SK-N-SH (cell line): ENCODE data around the gene SREK1IP1. TPM values are rescaled to one million over a fixed set of nuclear protein-coding genes. Genes with fewer than 3 reads are reported as not detected.
A peak's percentile ranks its signal among the peaks of the same experiment; 100 is the strongest.

Experiments
- CTCF ChIA-PET: fragments of 300-600, 350-600 bp; formaldehyde crosslinking; extraction: SDS; loops from one replicate; lab custom pipeline; 2021; lab: Yijun Ruan, JAX
- POLR2A ChIA-PET: fragments of 350-600 bp; sonication (Branson Sonifier 250); formaldehyde crosslinking; extraction: SDS; loops from one replicate; lab custom pipeline; 2020; ENCODE audit warnings: antibody characterized with exemption, inconsistent platforms; lab: Yijun Ruan, JAX
- DNase-seq: peaks from one replicate; pipeline ENCODE4 v3.0.0; 2012
- H2AFZ ChIP-seq: fragments of 200-600 bp; sonication (generic); 2 replicates; pipeline ENCODE4 v1.8.1; 2016; ENCODE audit warnings: antibody characterized with exemption, mild to moderate bottlenecking, low read depth
- H3F3A ChIP-seq: fragments of 200-600 bp; sonication (generic); replicated peaks from 2 replicates; pipeline ENCODE3; 2016; ENCODE audit warnings: antibody characterized with exemption, mild to moderate bottlenecking; ENCODE audit not compliant: insufficient read depth
- H3K27ac ChIP-seq, 2 experiments: fragments of 200-500 bp in 1 of 2; fragments of 200-600 bp in 1 of 2; sonication (Bioruptor generic) in 1 of 2; sonication (generic), shearing (Covaris generic) in 1 of 2; 2 replicates each; pipeline versions ENCODE4 v1.5.1 to v1.6.1; 2014 to 2016; ENCODE audit warnings: low read depth in 2 of 2, inconsistent platforms in 1 of 2, low read length in 1 of 2, mild to moderate bottlenecking in 1 of 2, mixed read lengths in 1 of 2
- H3K27me3 ChIP-seq: fragments of 200-600 bp; sonication (generic), shearing (Covaris generic); 2 replicates; pipeline ENCODE4 v1.6.1; 2016; ENCODE audit warnings: mixed run types; ENCODE audit not compliant: insufficient read depth
- H3K36me3 ChIP-seq, 2 experiments: fragments of 200-500 bp in 1 of 2; fragments of 200-600 bp in 1 of 2; sonication (Bioruptor generic) in 1 of 2; sonication (generic) in 1 of 2; replicated peaks in 1 of 2; 2 replicates each; pipeline versions ENCODE3 to v1.5.1; 2014 to 2016; ENCODE audit warnings: low read length in 1 of 2, mild to moderate bottlenecking in 1 of 2; ENCODE audit not compliant: insufficient read depth in 2 of 2, control insufficient read depth in 1 of 2
- H3K4me1 ChIP-seq, 2 experiments: fragments of 200-500 bp in 1 of 2; fragments of 200-600 bp in 1 of 2; sonication (Bioruptor generic) in 1 of 2; sonication (generic), shearing (Covaris generic) in 1 of 2; 2 replicates each; pipeline versions ENCODE4 v1.5.1 to v1.6.1; 2014 to 2016; ENCODE audit warnings: low read depth in 1 of 2, low read length in 1 of 2, mixed run types in 1 of 2; ENCODE audit not compliant: insufficient read depth in 2 of 2, control insufficient read depth in 1 of 2
- H3K4me2 ChIP-seq: fragments of 200-600 bp; sonication (generic), shearing (Covaris generic); 2 replicates; pipeline ENCODE4 v1.6.1; 2017; ENCODE audit warnings: mixed run types
- H3K4me3 ChIP-seq, 2 experiments: fragments of 200-500 bp in 1 of 2; fragments of 200-600 bp in 1 of 2; sonication (Bioruptor generic) in 1 of 2; sonication (generic), shearing (Covaris generic) in 1 of 2; 2 replicates each; pipeline versions ENCODE4 v1.5.1 to v1.8.1; 2014 to 2016; ENCODE audit warnings: low read depth in 2 of 2, inconsistent platforms in 1 of 2, low read length in 1 of 2, mild to moderate bottlenecking in 1 of 2, mixed read lengths in 1 of 2, moderate library complexity in 1 of 2
- H3K79me2 ChIP-seq: fragments of 200-600 bp; sonication (generic); 2 replicates; pipeline ENCODE4 v1.8.1; 2017; ENCODE audit warnings: mild to moderate bottlenecking; ENCODE audit not compliant: insufficient read depth
- H3K9ac ChIP-seq: fragments of 200-600 bp; sonication (generic); 2 replicates; pipeline ENCODE4 v1.6.1; 2017; ENCODE audit warnings: mixed run types
- H3K9me2 ChIP-seq: fragments of 200-600 bp; sonication (generic); 2 replicates; pipeline ENCODE4 v1.6.1; 2017; ENCODE audit warnings: mixed run types
- H3K9me3 ChIP-seq: fragments of 200-600 bp; sonication (generic); 2 replicates; pipeline ENCODE4 v1.6.1; 2017; ENCODE audit warnings: mixed run types, mild to moderate bottlenecking, moderate library complexity
- H4K20me1 ChIP-seq: fragments of 200-600 bp; sonication (generic); 2 replicates; pipeline ENCODE4 v1.6.1; 2017; ENCODE audit warnings: mild to moderate bottlenecking, mixed run types; ENCODE audit not compliant: insufficient read depth
- CHD2 ChIP-seq: fragments of 150-350 bp; IDR thresholded peaks from 2 replicates; pipeline ENCODE4 v1.6.1; 2018; ENCODE audit warnings: low read length; ENCODE audit not compliant: partially characterized antibody
- ELF1 ChIP-seq: IDR thresholded peaks from 2 replicates; pipeline ENCODE4 v1.4.0; 2012
- EZH2phosphoT487 ChIP-seq: fragments of 200-600 bp; sonication (generic); IDR thresholded peaks from 2 replicates; pipeline ENCODE4 v1.6.1; 2017; ENCODE audit warnings: low read depth, mixed run types, mild to moderate bottlenecking, antibody characterized with exemption, moderate library complexity, borderline replicate concordance
- GABPA ChIP-seq: IDR thresholded peaks from 2 replicates; pipeline ENCODE4 v1.4.0; 2012; ENCODE audit warnings: low read depth, mild to moderate bottlenecking
- POLR2AphosphoS5 ChIP-seq: IDR thresholded peaks from 2 replicates; pipeline ENCODE4 v1.6.1; 2012; ENCODE audit warnings: low read depth, low read length
- RAD21 ChIP-seq: IDR thresholded peaks from 2 replicates; pipeline ENCODE4 v1.6.1; 2012; ENCODE audit warnings: mild to moderate bottlenecking, low read length
- RXRA ChIP-seq: IDR thresholded peaks from 2 replicates; pipeline ENCODE4 v1.4.0; 2012; ENCODE audit warnings: low read depth, mild to moderate bottlenecking, borderline replicate concordance
- TAF1 ChIP-seq: IDR thresholded peaks from 2 replicates; pipeline ENCODE4 v1.6.1; 2012; ENCODE audit warnings: low read depth, mild to moderate bottlenecking, low read length, moderate library complexity, borderline replicate concordance
- USF1 ChIP-seq: IDR thresholded peaks from 2 replicates; pipeline ENCODE4 v1.4.0; 2012; ENCODE audit warnings: low read depth, borderline replicate concordance
- WGBS: methylation state at CpG from one replicate; pipeline ENCODE4 v1.1.6; 2017; ENCODE audit warnings: low lambda C conversion rate; 5-methylcytosine and 5-hydroxymethylcytosine counted together
- polyA plus RNA-seq, 3 experiments: library from polyadenylated mRNA; depleted of rRNA; stranded (reverse); fragments of >200 nt; gene quantifications; 2 replicates each; pipeline ENCODE4 v1.2.3, GENCODE V29; 2012
- TF ChIP-seq, protein P1 (sequence below): IDR thresholded peaks from 2 replicates; pipeline ENCODE4 v1.4.0; 2012; ENCODE audit warnings: low read depth
- TF ChIP-seq, protein P2 (sequence below): fragments of 150-350 bp; IDR thresholded peaks from 2 replicates; pipeline ENCODE4 v1.6.1; 2016; ENCODE audit warnings: mild to moderate bottlenecking, low read depth, low read length

SREK1IP1 gene
- polyA plus RNA-seq, 1 of the 3 experiments (the other 2 are of a cell fraction): 1.2 TPM

- Histone ChIP-seq H3K9me3 (peaks cover 7% of the 10 kb centered on the region; the same call in 1 of the 2 replicates), H3K4me1 (no peaks in the 10 kb centered on the region; a peak in 1 of 4 replicates), H2AFZ (peak within 1 kb of the TSS; percentile 46; the same call in 1 of the 2 replicates), H4K20me1 (no peaks in the 10 kb centered on the region), H3K27me3 (peaks cover 55% of the 10 kb centered on the region), H3F3A (no peaks in the 10 kb centered on the region), H3K4me3 (peak within 1 kb of the TSS; percentile 27 to 44; a peak in 3 of 4 replicates), H3K27ac (no peak within 1 kb of the TSS), H3K9ac (no peak within 1 kb of the TSS), H3K4me2 (peak within 1 kb of the TSS; percentile 77), H3K79me2 (no peaks in the 10 kb centered on the region), H3K9me2 (no peaks in the 10 kb centered on the region), H3K36me3 (no peaks in the 10 kb centered on the region)
- peak; percentile 55 for DNase-seq
- ChIA-PET POLR2A (no interaction called here), CTCF (interaction anchor here (0.8 to 1.7 kb wide), 2 partner anchors 78 to 79 kb away, joined by 4 read pairs; no protein-coding TSS in a partner anchor)
- no peak for TF ChIP-seq POLR2AphosphoS5
- no peak for TF ChIP-seq GABPA
- no peak for TF ChIP-seq RXRA
- no peak for TF ChIP-seq EZH2phosphoT487
- 7% methylated on average over 20 of the region's 71 CpGs for WGBS
These were observed 77.9 kb downstream of the SREK1IP1 start, which contains the start of gene SHISAL2B for GRCh38 chr5:64690417-64691151. Gene SHISAL2B, plus strand, starts transcription at chr5:64690503. Its CDS starts 121 bp downstream, at chr5:64690624.

DNA sequence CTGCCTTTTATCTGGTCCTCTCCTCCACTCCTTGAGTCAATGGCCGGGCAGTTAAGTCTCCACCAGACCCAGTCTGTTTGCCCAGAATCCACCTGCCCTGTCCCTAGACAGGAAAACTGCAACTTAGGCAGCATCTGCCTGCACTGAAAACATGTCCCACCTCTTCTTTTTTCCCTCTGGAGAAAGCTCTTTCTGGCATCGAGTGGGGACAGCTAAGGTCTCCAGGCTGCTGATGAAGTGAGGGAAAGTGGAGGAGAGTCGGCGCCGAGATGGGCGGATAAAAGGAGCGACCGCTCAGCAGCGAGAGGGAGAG lies 78.4 kb downstream of the SREK1IP1 start:
- DNase-seq: no peak
- WGBS: 5% methylated on average over 9 of the region's 9 CpGs
- H3K27me3 ChIP-seq: peaks cover 60% of the 10 kb centered on the region
- no peak overlapping the region for H3K27ac ChIP-seq
- ChIA-PET CTCF (interaction anchor here (1.7 kb wide), 1 partner anchor 78 kb away, joined by 4 read pairs; no protein-coding TSS in a partner anchor), POLR2A (no interaction called here)
- peak overlapping the region; percentile 77; the same call in 1 of the 2 replicates for H3K4me2 ChIP-seq
- 0 out of 2 replicates have a peak, but pooled peaks cover 4% of the 10 kb centered on the region for H3K9me3 ChIP-seq
- no peak overlapping the region for H3K9ac ChIP-seq
- no peaks in the 10 kb centered on the region for H3K9me2 ChIP-seq
- no peaks in the 10 kb centered on the region for H3F3A ChIP-seq
- no peaks in the 10 kb centered on the region for H3K36me3 ChIP-seq
- TF ChIP-seq RAD21 (no peak), ELF1 (no peak), TAF1 (no peak), USF1 (no peak), CHD2 (no peak)
- TF ChIP-seq, protein P1, sequence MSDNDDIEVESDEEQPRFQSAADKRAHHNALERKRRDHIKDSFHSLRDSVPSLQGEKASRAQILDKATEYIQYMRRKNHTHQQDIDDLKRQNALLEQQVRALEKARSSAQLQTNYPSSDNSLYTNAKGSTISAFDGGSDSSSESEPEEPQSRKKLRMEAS: no peak
- TF ChIP-seq, protein P2, sequence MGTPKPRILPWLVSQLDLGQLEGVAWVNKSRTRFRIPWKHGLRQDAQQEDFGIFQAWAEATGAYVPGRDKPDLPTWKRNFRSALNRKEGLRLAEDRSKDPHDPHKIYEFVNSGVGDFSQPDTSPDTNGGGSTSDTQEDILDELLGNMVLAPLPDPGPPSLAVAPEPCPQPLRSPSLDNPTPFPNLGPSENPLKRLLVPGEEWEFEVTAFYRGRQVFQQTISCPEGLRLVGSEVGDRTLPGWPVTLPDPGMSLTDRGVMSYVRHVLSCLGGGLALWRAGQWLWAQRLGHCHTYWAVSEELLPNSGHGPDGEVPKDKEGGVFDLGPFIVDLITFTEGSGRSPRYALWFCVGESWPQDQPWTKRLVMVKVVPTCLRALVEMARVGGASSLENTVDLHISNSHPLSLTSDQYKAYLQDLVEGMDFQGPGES: no peak
- H3K79me2 ChIP-seq: no peaks in the 10 kb centered on the region
- H3K4me3 ChIP-seq: peak overlapping the region; percentile 27 to 44; a peak in 2 of 4 replicates
- H3K4me1 ChIP-seq: no peaks in the 10 kb centered on the region; a peak in 1 of 4 replicates
- H2AFZ ChIP-seq: peak overlapping the region; percentile 46; the same call in 1 of the 2 replicates
- no peaks in the 10 kb centered on the region for H4K20me1 ChIP-seq
